GM19438 (cell line): Measurements from ENCODE around the gene CLIC3.
A peak's percentile ranks its signal among the peaks of the same experiment; 100 is the strongest.
"Not testable (repeated sequence)": the region's sequence is repeated elsewhere in the genome, so short reads cannot be mapped to it uniquely, and the experiment has no call there.

Source experiments
- ATAC-seq: cut with Tn5 transposase; IDR thresholded peaks from one replicate; pipeline ENCODE4 v1.9.1; 2021; ENCODE audit warnings: low read depth; ENCODE audit not compliant: unreplicated experiment

The CLIC3 gene

GRCh38 chr9:136996361-136997292 is at the start of gene CLIC3:
CLIC3 (minus strand) TSS chr9:136996568; CDS start chr9:136996543, 25 bp downstream.
- ATAC-seq, result no peak

- no peak for ATAC-seq
These were observed 49.1 kb upstream of the CLIC3 start for GRCh38 chr9:137045294-137046087.

- no peak for ATAC-seq
These were observed 48.3 kb upstream of the CLIC3 start for GRCh38 chr9:137044502-137045177.

- no peak for ATAC-seq
These were observed 47.7 kb upstream of the CLIC3 start for GRCh38 chr9:137044037-137044436.

- ATAC-seq, result no peak
These were observed 46.7 kb upstream of the CLIC3 start for GRCh38 chr9:137042751-137043727.

- ATAC-seq, result no peak
These were observed 44.8 kb upstream of the CLIC3 start for GRCh38 chr9:137041124-137041523.

GRCh38 chr9:137040568-137040967 is 44.2 kb upstream of the CLIC3 start:
- no peak for ATAC-seq

GRCh38 chr9:137039611-137040366 is 43.4 kb upstream of the CLIC3 start:
- ATAC-seq, result no peak

- ATAC-seq, result no peak
These were observed 42.5 kb upstream of the CLIC3 start for GRCh38 chr9:137038916-137039315.

GRCh38 chr9:137037483-137037882 is 41.1 kb upstream of the CLIC3 start:
- no peak for ATAC-seq

- no peak for ATAC-seq
These were observed 40.7 kb upstream of the CLIC3 start for GRCh38 chr9:137037035-137037434.

GRCh38 chr9:137035937-137036336 is 39.6 kb upstream of the CLIC3 start:
- no peak for ATAC-seq

- no peak for ATAC-seq
These were observed 39.1 kb upstream of the CLIC3 start for GRCh38 chr9:137035507-137035834.

- peak; percentile 50 for ATAC-seq
These were observed 38.5 kb upstream of the CLIC3 start for GRCh38 chr9:137034709-137035506.

- ATAC-seq, result no peak
These were observed 37.8 kb upstream of the CLIC3 start for GRCh38 chr9:137034039-137034708.

GRCh38 chr9:137033481-137033880 is 37.1 kb upstream of the CLIC3 start:
- ATAC-seq, result not testable (repeated sequence)

GRCh38 chr9:137032858-137033257 is 36.5 kb upstream of the CLIC3 start:
- no peak for ATAC-seq
